Measurements from ENCODE around the gene FGF3. TPM values are rescaled to one million over a fixed set of nuclear protein-coding genes. Genes with fewer than 3 reads are reported as not detected.

FGF3 gene
- total and polyA plus RNA-seq, 2 experiments from 2014 or later, result 0.77 TPM; not detected in 1

GRCh38 chr11:69865707-69866106, 46.5 kb upstream of the FGF3 start:
- no peaks in the 10 kb centered on the region for H3K36me3 ChIP-seq
- H3K9me3 ChIP-seq (ENCODE audit: low read depth), result no peaks in the 10 kb centered on the region
- no peak for DNase-seq (ENCODE audit: low read depth in 1 of 2, low spot score in 1 of 2)
- no peak for TF ChIP-seq CTCF (IDR thresholded peaks at IDR 0.05; ENCODE audit: low read depth, low read length)
- H3K4me1 ChIP-seq (ENCODE audit: low read depth), result no peaks in the 10 kb centered on the region
- H3K27me3 ChIP-seq, result no peaks in the 10 kb centered on the region
- no peak overlapping the region for H3K27ac ChIP-seq
- H3K4me3 ChIP-seq, result no peak overlapping the region

GRCh38 chr11:69864686-69865661, 45.8 kb upstream of the FGF3 start:
- no peaks in the 10 kb centered on the region for H3K27me3 ChIP-seq
- H3K4me1 ChIP-seq (ENCODE audit: low read depth), result no peaks in the 10 kb centered on the region
- DNase-seq (ENCODE audit: low read depth in 1 of 2, low spot score in 1 of 2), result no peak

DNA sequence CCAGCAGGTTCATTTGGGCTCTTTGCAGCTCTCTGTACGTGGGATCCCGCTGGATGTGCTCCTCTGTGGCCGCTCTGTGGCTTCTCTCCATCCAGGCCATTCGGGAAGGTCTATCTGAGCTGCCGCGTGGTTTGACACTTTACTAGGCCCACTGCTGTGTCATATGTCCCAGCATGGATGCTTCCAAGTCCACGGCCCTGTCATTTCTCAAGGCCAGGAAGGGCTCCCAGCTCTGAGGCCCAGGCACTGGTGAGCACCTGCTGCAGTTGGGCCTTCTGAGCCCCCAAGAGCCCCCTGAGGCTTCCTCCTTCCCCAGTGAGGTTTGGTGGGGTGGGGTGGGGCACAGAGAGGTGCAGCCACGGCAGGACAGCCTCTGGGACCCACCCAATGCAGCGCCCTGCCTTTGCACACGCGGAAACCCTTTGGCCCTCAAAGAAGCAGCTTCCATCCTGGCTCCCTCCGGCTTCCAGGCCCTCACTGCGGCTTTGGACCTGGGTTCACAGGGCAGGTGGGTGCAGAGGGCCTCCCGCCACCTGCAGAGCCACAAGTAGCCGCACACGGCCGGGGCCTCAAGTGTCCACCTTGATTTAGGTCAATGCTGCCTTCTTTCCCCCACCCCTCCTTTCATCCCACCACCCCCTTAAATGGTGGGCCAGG, 44.5 kb upstream of the FGF3 start:
- Histone ChIP-seq H3K4me3 (no peak overlapping the region), H3K27ac (no peak overlapping the region), H3K4me1 (ENCODE audit: low read depth) (no peaks in the 10 kb centered on the region), H3K27me3 (no peaks in the 10 kb centered on the region), H3K9me3 (ENCODE audit: low read depth) (no peaks in the 10 kb centered on the region), H3K36me3 (no peaks in the 10 kb centered on the region)
- TF ChIP-seq CTCF (IDR thresholded peaks at IDR 0.05; ENCODE audit: low read depth, low read length), result no peak
- DNase-seq (ENCODE audit: low read depth in 1 of 2, low spot score in 1 of 2), result no peak

More at GRCh38 chr11:69864686-69865661, 45.8 kb upstream of the FGF3 start:
- no peak for TF ChIP-seq CTCF (IDR thresholded peaks at IDR 0.05; ENCODE audit: low read depth, low read length)
- Histone ChIP-seq H3K9me3 (ENCODE audit: low read depth) (no peaks in the 10 kb centered on the region), H3K27ac (no peak overlapping the region), H3K36me3 (no peaks in the 10 kb centered on the region), H3K4me3 (no peak overlapping the region)

- Histone ChIP-seq H3K27ac (no peak overlapping the region), H3K4me3 (no peak overlapping the region), H3K36me3 (no peaks in the 10 kb centered on the region), H3K27me3 (no peaks in the 10 kb centered on the region), H3K4me1 (ENCODE audit: low read depth) (no peaks in the 10 kb centered on the region), H3K9me3 (ENCODE audit: low read depth) (no peaks in the 10 kb centered on the region)
- no peak for TF ChIP-seq CTCF (IDR thresholded peaks at IDR 0.05; ENCODE audit: low read depth, low read length)
- DNase-seq (ENCODE audit: low read depth in 1 of 2, low spot score in 1 of 2), result no peak
Measured at GRCh38 chr11:69862797-69863543, 43.8 kb upstream of the FGF3 start.

DNA sequence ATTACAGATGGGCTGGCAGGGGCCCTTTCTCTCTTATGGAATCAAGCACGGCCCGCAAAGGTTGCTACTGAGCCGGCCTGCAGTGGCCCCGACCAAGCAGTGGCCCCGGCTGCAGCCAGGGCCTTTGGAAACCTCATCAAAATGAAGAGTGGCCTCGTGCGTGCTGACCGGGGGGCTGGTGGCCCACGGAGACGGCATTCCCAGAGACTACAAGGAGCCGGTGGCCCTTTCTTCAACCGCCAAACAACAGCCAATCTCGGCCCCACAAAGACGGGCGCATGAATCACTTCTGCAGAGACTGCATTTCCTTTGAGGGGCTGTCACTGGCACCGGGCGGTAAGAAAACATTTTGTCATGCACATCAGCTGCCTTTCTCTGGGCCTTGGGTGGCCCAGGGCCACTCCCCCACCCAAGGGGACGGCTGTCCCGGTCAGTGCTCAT, 43.1 kb upstream of the FGF3 start:
- Histone ChIP-seq H3K27ac (no peak overlapping the region), H3K27me3 (no peaks in the 10 kb centered on the region), H3K9me3 (ENCODE audit: low read depth) (no peaks in the 10 kb centered on the region), H3K36me3 (no peaks in the 10 kb centered on the region), H3K4me3 (no peak overlapping the region), H3K4me1 (ENCODE audit: low read depth) (no peaks in the 10 kb centered on the region)
- no peak for TF ChIP-seq CTCF (IDR thresholded peaks at IDR 0.05; ENCODE audit: low read depth, low read length)
- no peak for DNase-seq (ENCODE audit: low read depth in 1 of 2, low spot score in 1 of 2)

Data from cardiac muscle cell (in vitro differentiated cells and primary cell).